AG04450 (cell line): Measurements from ENCODE around the gene HEXIM2. TPM values are rescaled to one million over a fixed set of nuclear protein-coding genes. Genes with fewer than 3 reads are reported as not detected.

Experiments
- CTCF ChIA-PET: fragments of 300-600, 350-600 bp; formaldehyde crosslinking; extraction: SDS; loops from one replicate; lab custom pipeline; 2022; ENCODE audit warnings: antibody characterized with exemption, inconsistent platforms; lab: Charles Lee
- POLR2A ChIA-PET: fragments of 350-600 bp; formaldehyde crosslinking; extraction: SDS; loops from one replicate; lab custom pipeline; 2021; ENCODE audit warnings: antibody characterized with exemption, inconsistent platforms; lab: Yijun Ruan, JAX
- DNase-seq: peaks from one replicate; pipeline ENCODE4 v3.0.0-alpha.2; 2011; ENCODE audit warnings: low read depth, low spot score
- H3K27ac ChIP-seq: one replicate; pipeline ENCODE4 v1.5.1; 2012; ENCODE audit warnings: low read depth, low read length, control low read depth
- H3K27me3 ChIP-seq: one replicate; pipeline ENCODE4 v1.6.0; 2012; ENCODE audit warnings: low read length; ENCODE audit not compliant: control insufficient read depth, insufficient read depth
- H3K4me3 ChIP-seq: 2 replicates; pipeline ENCODE4 v1.5.1; 2011; ENCODE audit warnings: mild to moderate bottlenecking, low read depth, low read length, control low read depth
- H3K9me3 ChIP-seq: 2 replicates; pipeline ENCODE4 v1.5.1; 2012; ENCODE audit warnings: low read length; ENCODE audit not compliant: control insufficient read depth, insufficient read depth
- polyA plus RNA-seq: library from polyadenylated mRNA; depleted of rRNA; stranded (reverse); fragments of >200 nt; gene quantifications from 2 replicates; pipeline ENCODE4 v1.2.3, GENCODE V29; 2011
- TF ChIP-seq, protein P1 (sequence below): IDR thresholded peaks from 2 replicates; pipeline ENCODE4 v1.5.1; 2011; ENCODE audit warnings: low read depth, low read length, control low read depth, inconsistent platforms

HEXIM2 gene
- polyA plus RNA-seq, 1 experiment = 4.2 TPM

DNA sequence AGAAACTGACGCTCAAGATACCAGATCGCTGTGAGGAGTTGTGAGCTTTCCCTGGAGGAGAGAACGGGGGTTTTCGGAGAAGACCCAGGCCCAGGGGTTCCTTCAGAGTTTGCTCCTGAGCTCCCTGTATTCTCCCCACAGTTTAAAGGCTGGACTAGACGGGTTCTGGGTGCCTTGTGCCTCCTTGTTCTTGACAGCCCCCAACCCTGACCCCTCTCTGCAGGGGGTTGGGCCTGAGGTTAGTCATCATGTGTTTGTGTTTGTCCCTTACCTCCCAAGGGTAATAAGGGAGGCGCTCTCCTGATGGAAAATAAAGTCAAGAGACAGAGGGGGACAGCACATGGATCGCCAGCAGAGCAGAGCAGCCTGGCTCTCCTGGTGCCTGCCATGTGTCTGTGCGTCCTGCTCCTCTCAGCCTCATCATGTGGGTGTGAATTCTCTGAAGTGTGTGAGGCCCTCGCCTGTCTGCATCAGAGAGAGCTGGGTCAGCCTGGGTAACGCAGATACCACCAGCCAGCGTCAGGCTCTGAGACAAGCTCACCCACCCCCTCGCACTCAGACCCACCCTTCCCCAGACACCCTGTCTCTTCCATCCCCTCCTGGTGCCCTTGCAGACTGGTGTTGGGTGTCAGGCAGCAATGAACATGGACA lies 8.7 kb downstream of the HEXIM2 start:
- Histone ChIP-seq H3K9me3 (no peaks in the 10 kb centered on the region; the same call in 1 of the 2 replicates), H3K27ac (peak overlapping the region; percentile 75), H3K4me3 (no peak overlapping the region), H3K27me3 (no peaks in the 10 kb centered on the region)
- ChIA-PET POLR2A (interaction anchor here (0.8 to 5.4 kb wide), 3 partner anchors 9 to 35 kb away, joined by 4 to 73 read pairs (median 34); partner anchors contain the start of genes ACBD4, HEXIM1 and HEXIM2), CTCF (interaction anchor here (1.9 to 4.8 kb wide), 2 partner anchors 27 to 35 kb away, joined by 9 to 42 read pairs; partner anchors contain the start of gene ACBD4)
- TF ChIP-seq, protein P1, sequence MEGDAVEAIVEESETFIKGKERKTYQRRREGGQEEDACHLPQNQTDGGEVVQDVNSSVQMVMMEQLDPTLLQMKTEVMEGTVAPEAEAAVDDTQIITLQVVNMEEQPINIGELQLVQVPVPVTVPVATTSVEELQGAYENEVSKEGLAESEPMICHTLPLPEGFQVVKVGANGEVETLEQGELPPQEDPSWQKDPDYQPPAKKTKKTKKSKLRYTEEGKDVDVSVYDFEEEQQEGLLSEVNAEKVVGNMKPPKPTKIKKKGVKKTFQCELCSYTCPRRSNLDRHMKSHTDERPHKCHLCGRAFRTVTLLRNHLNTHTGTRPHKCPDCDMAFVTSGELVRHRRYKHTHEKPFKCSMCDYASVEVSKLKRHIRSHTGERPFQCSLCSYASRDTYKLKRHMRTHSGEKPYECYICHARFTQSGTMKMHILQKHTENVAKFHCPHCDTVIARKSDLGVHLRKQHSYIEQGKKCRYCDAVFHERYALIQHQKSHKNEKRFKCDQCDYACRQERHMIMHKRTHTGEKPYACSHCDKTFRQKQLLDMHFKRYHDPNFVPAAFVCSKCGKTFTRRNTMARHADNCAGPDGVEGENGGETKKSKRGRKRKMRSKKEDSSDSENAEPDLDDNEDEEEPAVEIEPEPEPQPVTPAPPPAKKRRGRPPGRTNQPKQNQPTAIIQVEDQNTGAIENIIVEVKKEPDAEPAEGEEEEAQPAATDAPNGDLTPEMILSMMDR = no peak
- no peak for DNase-seq

GRCh38 chr17:45170931-45171337 lies 9.3 kb downstream of the HEXIM2 start:
- Histone ChIP-seq H3K4me3 (no peak overlapping the region; the same call in 1 of the 2 replicates), H3K27me3 (no peaks in the 10 kb centered on the region), H3K27ac (peak overlapping the region; percentile 75), H3K9me3 (no peaks in the 10 kb centered on the region; the same call in 1 of the 2 replicates)
- POLR2A ChIA-PET = interaction anchor here (0.6 to 5.4 kb wide), 5 partner anchors 9 to 35 kb away, joined by 3 to 73 read pairs (median 4); partner anchors contain the start of genes ACBD4, HEXIM1 and HEXIM2
- DNase-seq = no peak
- TF ChIP-seq, protein P1 = no peak
- CTCF ChIA-PET = interaction anchor here (1.9 to 4.8 kb wide), 2 partner anchors 27 to 35 kb away, joined by 9 to 42 read pairs; partner anchors contain the start of gene ACBD4

- DNase-seq = no peak
- ChIA-PET CTCF (interaction anchor here (0.5 to 4.8 kb wide), 4 partner anchors 26 to 205 kb away, joined by 3 to 42 read pairs (median 16); partner anchors contain the start of gene ACBD4), POLR2A (interaction anchor here (0.6 to 5.4 kb wide), 5 partner anchors 8 to 36 kb away, joined by 3 to 73 read pairs (median 4); partner anchors contain the start of genes ACBD4, HEXIM1 and HEXIM2)
Measured at GRCh38 chr17:45171338-45172231, 9.9 kb downstream of the HEXIM2 start.

DNA sequence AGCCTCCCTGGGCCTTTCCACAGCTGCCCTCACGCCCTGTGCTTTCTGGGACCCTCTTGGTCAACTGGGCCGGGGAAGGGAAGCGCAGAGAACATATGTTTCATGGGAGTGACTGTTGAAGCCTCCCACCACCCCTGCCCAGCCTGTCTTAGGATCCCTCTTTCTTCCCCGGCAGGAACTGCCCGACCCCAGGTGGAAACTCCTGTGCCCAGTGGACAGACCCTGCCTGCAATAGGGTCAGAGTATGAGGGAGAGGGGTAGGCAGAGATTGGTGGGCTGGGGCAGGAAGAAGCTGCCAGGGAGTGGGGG lies 10.5 kb downstream of the HEXIM2 start:
- ChIA-PET CTCF (interaction anchor here (0.7 to 4.8 kb wide), 4 partner anchors 14 to 76 kb away, joined by 3 to 42 read pairs (median 12); partner anchors contain the start of gene ACBD4), POLR2A (interaction anchor here (3.1 to 5.4 kb wide), 2 partner anchors 11 to 22 kb away, joined by 34 to 73 read pairs; partner anchors contain the start of genes HEXIM1 and HEXIM2)
- TF ChIP-seq, protein P1 = no peak

More at GRCh38 chr17:45171338-45172231, 9.9 kb downstream of the HEXIM2 start:
- H3K9me3 ChIP-seq = no peaks in the 10 kb centered on the region; the same call in 1 of the 2 replicates
- peak overlapping the region; percentile 7; the same call in 1 of the 2 replicates for H3K4me3 ChIP-seq
- H3K27me3 ChIP-seq = no peaks in the 10 kb centered on the region
- TF ChIP-seq, protein P1 = no peak
- H3K27ac ChIP-seq = peak overlapping the region; percentile 75

More for the DNA sequence above, 10.5 kb downstream of the HEXIM2 start:
- H3K27me3 ChIP-seq = no peaks in the 10 kb centered on the region
- no peak for DNase-seq
- no peak overlapping the region for H3K4me3 ChIP-seq
- peak overlapping the region; percentile 75 for H3K27ac ChIP-seq
- H3K9me3 ChIP-seq = no peaks in the 10 kb centered on the region; the same call in 1 of the 2 replicates
